Measurements from ENCODE around the gene ASCC1. TPM values are rescaled to one million over a fixed set of nuclear protein-coding genes. Genes with fewer than 3 reads are reported as not detected.

Gene ASCC1, protein sequence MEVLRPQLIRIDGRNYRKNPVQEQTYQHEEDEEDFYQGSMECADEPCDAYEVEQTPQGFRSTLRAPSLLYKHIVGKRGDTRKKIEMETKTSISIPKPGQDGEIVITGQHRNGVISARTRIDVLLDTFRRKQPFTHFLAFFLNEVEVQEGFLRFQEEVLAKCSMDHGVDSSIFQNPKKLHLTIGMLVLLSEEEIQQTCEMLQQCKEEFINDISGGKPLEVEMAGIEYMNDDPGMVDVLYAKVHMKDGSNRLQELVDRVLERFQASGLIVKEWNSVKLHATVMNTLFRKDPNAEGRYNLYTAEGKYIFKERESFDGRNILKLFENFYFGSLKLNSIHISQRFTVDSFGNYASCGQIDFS
- total RNA-seq: 29.8 and 33.5 TPM in 2 replicates

DNA sequence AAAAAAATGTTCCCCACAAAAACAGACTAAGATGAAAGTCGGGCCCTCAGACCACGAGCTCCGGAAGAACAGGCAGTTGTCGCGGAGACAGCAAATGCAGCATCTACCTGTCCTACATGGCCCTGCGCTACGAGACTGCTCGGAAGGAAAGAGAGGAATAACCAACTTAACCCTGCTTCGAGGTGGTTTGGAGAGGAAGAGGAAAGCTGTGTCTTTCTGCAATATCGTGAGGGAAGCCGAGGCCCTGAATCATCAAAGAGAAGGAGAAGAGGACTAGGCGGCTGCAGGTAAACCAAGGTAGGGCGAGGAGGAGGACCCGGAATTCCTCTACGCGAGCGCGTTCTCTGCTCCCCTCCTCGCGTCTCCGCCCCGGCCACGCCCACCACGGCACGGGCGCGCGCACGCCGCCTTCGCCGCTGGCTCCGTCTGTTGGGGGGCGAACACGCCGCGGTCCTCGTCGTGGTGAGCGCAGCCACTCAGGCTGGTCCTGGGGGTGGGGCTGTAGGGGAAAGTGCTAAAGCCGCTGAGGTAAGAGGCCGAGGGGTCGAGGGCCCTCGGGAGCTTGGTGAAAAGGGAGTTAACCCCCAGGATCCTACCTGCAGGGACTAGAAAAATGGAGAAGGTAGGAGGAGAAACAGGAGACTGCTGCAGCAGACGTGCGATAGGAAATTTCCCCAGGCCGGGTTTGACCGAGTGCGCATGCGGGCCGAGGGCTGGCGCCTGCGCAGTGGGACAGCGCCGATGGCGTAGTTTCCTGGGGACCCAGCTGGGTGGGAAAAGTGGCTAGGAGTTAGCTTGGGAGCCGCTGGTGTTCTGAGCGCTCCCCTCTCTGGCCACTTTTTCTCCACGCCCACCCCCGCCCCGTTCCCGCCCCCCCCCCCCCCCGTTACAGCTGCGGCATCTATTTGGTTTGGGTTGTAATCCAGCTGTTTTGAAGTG is at the start of gene ASCC1, which contains the start of gene ANAPC16:
ASCC1 (minus strand) TSS at position 666 of the 939 bp plus-strand sequence. CDS start 2,978 bp downstream, outside the sequence.
ANAPC16 (plus strand) TSS at position 402 of the 939 bp plus-strand sequence. CDS start 7,903 bp downstream, outside the sequence.
- intact Hi-C loops (cut with micrococcal nuclease): loop anchor here (1.0 to 10.0 kb wide), 4 partner anchors 32 to 281 kb away; partner anchors contain the start of gene DDIT4
- H3K4me1 Mint-ChIP-seq (ENCODE audit: low read depth): peaks cover 52% of the 10 kb centered on the region
- peak within 1 kb of the TSS; percentile 98 for H3K4me3 Mint-ChIP-seq

DNA sequence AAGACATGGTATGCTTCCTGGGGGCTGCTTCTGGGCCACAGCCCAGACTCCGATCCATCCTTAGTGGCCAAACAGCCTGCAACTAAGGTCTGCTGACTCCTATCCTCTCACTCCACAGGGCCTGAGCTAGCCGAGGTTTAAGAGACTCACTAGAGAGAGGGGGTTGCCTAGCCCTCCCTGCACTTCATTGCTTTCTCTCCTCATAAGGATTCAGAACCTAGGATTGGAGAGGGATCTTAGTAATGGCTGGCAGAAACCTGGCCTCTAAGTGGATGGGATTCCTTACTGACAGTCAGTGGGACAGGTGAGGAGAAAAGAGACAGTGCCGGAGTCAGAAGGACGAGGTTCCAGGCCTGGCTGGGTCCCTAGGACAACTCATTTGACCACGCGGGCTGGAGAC is 49.4 kb upstream of the ASCC1 start:
- Mint-ChIP-seq H3K9me3 (no peaks in the 10 kb centered on the region), H3K27me3 (ENCODE audit: insufficient read depth) (no peaks in the 10 kb centered on the region), H3K4me3 (no peak overlapping the region), H3K4me1 (ENCODE audit: low read depth) (peaks cover 32% of the 10 kb centered on the region), H3K27ac (no peak overlapping the region), H3K36me3 (ENCODE audit: low read depth) (no peaks in the 10 kb centered on the region)
- intact Hi-C loops (cut with micrococcal nuclease): no loop called here
- no peak for DNase-seq (ENCODE audit: low spot score)

More for the DNA sequence above, at the start of gene ASCC1, which contains the start of gene ANAPC16:
- DNase-seq (ENCODE audit: low spot score): peak; percentile 94
- peaks cover 20% of the 10 kb centered on the region for H3K36me3 Mint-ChIP-seq (ENCODE audit: low read depth)
- peak within 1 kb of the TSS; percentile 99 for H3K27ac Mint-ChIP-seq
- H3K9me3 Mint-ChIP-seq: no peaks in the 10 kb centered on the region
- peaks cover 2% of the 10 kb centered on the region for H3K27me3 Mint-ChIP-seq (ENCODE audit: insufficient read depth)

DNA sequence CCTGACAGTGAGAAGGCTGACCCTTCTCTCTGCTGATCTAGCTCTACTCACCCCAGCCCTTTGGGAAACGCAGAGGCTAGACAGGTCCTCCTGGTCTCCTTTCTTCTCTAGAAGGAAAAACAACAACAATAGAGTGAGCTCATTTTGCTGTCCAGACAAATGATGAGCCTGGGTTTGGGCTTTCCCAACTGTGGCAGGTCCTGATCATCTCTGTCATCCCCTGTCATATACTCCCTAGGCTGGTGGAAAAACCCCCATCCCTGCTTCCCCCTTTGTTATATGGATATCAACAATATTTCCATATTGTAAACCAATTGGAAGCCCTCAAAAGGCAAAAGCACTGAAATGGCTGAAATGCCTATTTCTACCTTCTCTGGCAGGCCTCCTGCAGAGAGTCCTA is 48.5 kb upstream of the ASCC1 start:
- Mint-ChIP-seq H3K36me3 (ENCODE audit: low read depth) (no peaks in the 10 kb centered on the region), H3K9me3 (no peaks in the 10 kb centered on the region), H3K27ac (no peak overlapping the region), H3K27me3 (ENCODE audit: insufficient read depth) (no peaks in the 10 kb centered on the region), H3K4me3 (no peak overlapping the region), H3K4me1 (ENCODE audit: low read depth) (peaks cover 37% of the 10 kb centered on the region)
- no peak for DNase-seq (ENCODE audit: low spot score)
- intact Hi-C loops (cut with micrococcal nuclease): loop anchor here (5.0 kb wide), 2 partner anchors 412 to 1233 kb away; partner anchors contain the start of genes PPP3CB and PSAP

DNA sequence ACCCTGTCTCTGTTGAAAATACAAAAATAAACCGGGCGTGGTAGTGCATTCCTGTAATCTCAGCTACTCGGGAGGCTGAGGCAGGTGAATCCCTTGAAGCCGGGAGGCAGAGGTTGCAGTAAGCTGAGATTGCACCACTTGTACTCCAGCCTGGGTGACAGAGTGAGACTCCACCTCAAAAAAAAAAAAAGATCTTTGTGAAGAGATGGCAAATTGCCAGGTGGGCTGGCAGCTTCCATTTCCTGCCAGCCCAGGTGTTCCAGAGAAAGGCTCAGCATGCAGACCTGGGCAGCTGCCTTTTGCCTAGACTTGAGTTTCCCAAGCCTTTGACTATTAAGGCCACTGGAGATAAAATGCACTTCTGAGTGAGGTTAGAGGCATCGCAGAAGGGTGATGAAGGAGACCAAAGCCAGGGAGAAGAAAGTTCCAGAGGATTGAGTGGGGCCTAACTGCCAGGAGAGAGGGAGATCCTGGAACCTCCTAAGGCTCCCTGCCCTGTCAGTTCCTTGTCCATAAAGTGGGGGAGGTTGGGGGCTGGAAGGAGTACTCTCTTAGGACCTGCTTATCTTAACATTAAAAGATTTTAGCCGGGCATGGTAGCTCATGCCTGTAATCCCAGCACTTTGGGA is 47.7 kb upstream of the ASCC1 start:
- Mint-ChIP-seq H3K27ac (no peak overlapping the region), H3K4me3 (no peak overlapping the region), H3K9me3 (no peaks in the 10 kb centered on the region), H3K4me1 (ENCODE audit: low read depth) (peaks cover 45% of the 10 kb centered on the region), H3K27me3 (ENCODE audit: insufficient read depth) (no peaks in the 10 kb centered on the region), H3K36me3 (ENCODE audit: low read depth) (no peaks in the 10 kb centered on the region)
- no peak for DNase-seq (ENCODE audit: low spot score)
- intact Hi-C loops (cut with micrococcal nuclease): loop anchor here (5.0 kb wide), 2 partner anchors 411 to 1234 kb away; partner anchors contain the start of genes PPP3CB and PSAP

DNA sequence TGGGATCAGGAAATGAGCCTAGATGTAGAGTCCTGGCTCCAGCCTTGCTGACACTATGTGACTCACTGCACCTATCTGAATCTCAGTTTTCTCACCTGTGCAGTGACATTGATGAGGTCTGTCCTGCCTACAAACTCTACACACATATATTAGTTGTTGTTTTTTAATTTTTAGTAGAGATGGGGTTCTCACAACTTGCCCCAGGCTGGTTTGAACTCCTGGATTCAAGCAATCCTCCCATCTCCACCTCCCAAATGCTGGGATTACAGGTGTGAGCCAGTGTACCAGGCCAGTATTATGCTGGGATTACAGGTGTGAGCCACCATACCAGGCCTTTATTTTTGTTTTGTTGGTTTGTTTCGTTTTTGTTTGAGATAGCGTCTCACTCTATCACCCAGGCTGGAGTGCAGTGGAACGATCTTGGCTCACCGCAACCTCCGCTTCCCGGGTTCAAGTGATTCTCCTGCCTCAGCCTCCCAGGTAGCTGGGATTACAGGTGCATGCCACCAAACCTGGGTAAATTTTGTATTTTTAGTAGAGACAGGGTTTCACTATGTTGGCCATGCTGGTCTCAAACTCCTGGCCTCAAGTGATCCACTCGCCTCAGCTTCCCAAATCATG is 45.8 kb upstream of the ASCC1 start:
- no peaks in the 10 kb centered on the region for H3K9me3 Mint-ChIP-seq
- intact Hi-C loops (cut with micrococcal nuclease): loop anchor here (1.0 to 5.0 kb wide), 11 partner anchors 11 to 1235 kb away; partner anchors contain the start of genes DDIT4, PPP3CB and PSAP
- H3K27me3 Mint-ChIP-seq (ENCODE audit: insufficient read depth): no peaks in the 10 kb centered on the region

DNA sequence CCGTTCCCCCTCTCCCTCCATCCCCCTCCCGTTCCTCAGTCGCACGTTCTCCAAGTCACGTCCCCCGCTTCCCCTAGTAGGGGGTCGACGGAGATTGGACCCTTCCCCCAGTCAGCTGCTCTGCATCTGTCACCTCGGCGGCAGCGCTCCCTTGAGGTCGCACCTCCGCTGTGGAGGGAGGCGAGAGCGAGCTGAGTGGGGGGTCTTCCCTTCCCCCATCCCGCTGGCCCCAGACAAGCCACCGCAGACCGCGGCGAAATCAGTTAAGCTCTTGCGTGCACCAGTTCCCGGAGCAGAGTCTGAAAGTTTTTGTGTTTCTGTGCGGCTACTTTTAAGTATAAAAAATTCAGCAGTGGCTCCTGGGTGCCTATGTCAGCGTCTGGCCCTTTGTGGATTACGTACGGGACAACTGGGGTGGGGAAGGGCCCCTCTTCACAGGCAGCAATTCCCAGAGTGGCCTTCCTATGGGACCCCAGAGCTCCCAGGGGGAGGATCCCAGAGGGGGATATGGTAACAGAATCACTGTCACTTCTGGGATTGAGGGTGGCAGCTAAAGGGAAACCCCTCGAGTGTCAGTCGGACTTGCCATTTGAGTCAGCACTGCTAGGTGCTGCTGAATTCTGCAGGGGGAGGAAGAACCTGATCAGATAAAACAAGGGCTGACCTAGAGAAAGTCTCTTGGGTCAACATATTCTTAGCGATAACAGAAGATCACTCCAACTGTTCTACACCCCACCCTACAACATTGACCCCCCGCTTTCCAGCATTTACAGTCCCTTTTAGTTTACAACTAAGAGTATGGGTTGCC is 45.1 kb upstream of the ASCC1 start:
- Mint-ChIP-seq H3K36me3 (ENCODE audit: low read depth) (no peaks in the 10 kb centered on the region), H3K4me1 (ENCODE audit: low read depth) (peaks cover 63% of the 10 kb centered on the region), H3K27me3 (ENCODE audit: insufficient read depth) (no peaks in the 10 kb centered on the region), H3K9me3 (no peaks in the 10 kb centered on the region), H3K27ac (peak overlapping the region; percentile 98), H3K4me3 (peak overlapping the region; percentile 86)
- DNase-seq (ENCODE audit: low spot score): peak; percentile 70
- intact Hi-C loops (cut with micrococcal nuclease): loop anchor here (1.0 to 5.0 kb wide), 11 partner anchors 12 to 1236 kb away; partner anchors contain the start of genes DDIT4, PPP3CB and PSAP

More for the DNA sequence above, 45.8 kb upstream of the ASCC1 start:
- Mint-ChIP-seq H3K4me1 (ENCODE audit: low read depth) (peaks cover 57% of the 10 kb centered on the region), H3K27ac (peak overlapping the region; percentile 98), H3K36me3 (ENCODE audit: low read depth) (no peaks in the 10 kb centered on the region), H3K4me3 (peak overlapping the region; percentile 86)
- DNase-seq (ENCODE audit: low spot score): no peak

DNA sequence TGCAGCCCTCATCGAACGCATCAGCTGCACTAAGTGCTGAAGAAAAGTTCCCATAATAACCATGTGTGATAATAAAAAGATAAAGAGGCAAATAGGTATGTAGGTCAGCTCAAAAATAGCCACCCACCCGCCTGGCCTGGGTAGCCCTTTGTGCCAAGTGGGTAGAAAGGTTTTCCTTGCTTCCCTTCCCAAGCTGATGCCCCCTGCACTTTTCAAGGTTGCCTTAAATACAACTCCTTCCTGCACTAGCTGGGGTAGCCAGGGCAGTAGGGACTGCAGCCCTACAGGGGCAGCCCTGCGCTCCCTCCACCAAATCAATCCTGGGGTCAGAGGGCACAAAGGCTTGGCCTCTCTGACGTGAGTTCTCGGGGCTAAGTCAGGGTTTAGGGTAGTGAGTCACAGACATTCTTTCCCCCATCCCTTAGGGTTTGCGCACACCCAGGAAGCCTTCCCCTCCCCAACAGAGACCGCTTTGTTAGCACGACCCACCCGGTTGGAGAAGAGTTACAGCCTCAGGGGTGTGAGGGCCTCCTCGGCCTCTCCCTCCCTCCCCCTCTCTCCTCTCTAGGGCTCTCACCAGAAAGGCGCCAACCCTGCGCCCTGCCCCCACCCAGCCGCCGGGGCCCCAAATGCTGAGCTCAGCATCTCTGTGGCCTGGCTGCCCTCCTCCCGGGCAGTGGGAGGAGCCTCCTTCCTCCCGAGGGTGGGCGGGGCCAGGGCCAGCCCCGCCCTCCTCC is 44.3 kb upstream of the ASCC1 start:
- peak; percentile 81 for DNase-seq (ENCODE audit: low spot score)
- H3K36me3 Mint-ChIP-seq (ENCODE audit: low read depth): no peaks in the 10 kb centered on the region
- peak overlapping the region; percentile 86 for H3K4me3 Mint-ChIP-seq
- peak overlapping the region; percentile 98 for H3K27ac Mint-ChIP-seq
- H3K27me3 Mint-ChIP-seq (ENCODE audit: insufficient read depth): no peaks in the 10 kb centered on the region
- H3K9me3 Mint-ChIP-seq: no peaks in the 10 kb centered on the region
- intact Hi-C loops (cut with micrococcal nuclease): loop anchor here (2.0 to 5.0 kb wide), 3 partner anchors 16 to 1237 kb away; partner anchors contain the start of genes PPP3CB and PSAP
- peaks cover 70% of the 10 kb centered on the region for H3K4me1 Mint-ChIP-seq (ENCODE audit: low read depth)

DNA sequence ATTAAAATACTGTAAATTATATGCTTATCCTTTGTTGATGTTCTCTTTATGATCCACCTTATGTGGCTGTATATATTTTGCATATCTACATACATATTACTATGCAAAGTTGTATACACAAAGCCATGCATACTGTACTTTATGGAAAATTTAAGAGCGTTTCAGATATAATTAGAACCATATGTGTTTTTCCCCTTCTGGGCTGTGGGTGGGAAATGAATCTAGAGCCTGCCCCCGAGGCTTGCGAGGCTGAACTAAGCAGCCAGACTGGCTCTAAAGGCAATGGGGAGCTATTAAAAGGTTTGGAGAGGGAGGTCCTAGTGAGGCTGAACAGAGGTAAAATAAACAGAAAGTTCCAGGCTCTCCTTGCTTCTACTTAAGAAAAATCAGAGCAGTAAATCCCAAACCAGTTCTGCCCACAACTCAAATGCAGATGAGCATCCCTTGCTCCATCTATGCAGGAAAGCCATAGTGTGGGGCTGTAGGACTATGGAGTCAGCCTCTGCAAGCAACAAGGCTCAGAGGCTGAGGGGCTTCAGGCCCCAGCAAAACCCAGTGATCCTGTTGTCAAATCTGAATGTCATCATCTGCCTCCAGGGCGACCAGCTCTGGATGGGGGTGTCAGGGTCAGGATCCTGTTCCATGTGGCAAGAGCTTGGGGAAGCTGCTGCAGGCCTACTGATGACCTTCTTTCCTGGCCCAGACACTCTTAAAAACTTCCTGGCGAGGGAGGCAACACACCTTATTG is 43.6 kb upstream of the ASCC1 start:
- intact Hi-C loops (cut with micrococcal nuclease): loop anchor here (2.0 to 5.0 kb wide), 4 partner anchors 15 to 1238 kb away; partner anchors contain the start of genes MCU, PPP3CB and PSAP
- H3K4me3 Mint-ChIP-seq: peak overlapping the region; percentile 86
- H3K36me3 Mint-ChIP-seq (ENCODE audit: low read depth): no peaks in the 10 kb centered on the region
- DNase-seq (ENCODE audit: low spot score): no peak
- H3K9me3 Mint-ChIP-seq: no peaks in the 10 kb centered on the region
- peaks cover 73% of the 10 kb centered on the region for H3K4me1 Mint-ChIP-seq (ENCODE audit: low read depth)
- peak overlapping the region; percentile 98 for H3K27ac Mint-ChIP-seq
- no peaks in the 10 kb centered on the region for H3K27me3 Mint-ChIP-seq (ENCODE audit: insufficient read depth)

DNA sequence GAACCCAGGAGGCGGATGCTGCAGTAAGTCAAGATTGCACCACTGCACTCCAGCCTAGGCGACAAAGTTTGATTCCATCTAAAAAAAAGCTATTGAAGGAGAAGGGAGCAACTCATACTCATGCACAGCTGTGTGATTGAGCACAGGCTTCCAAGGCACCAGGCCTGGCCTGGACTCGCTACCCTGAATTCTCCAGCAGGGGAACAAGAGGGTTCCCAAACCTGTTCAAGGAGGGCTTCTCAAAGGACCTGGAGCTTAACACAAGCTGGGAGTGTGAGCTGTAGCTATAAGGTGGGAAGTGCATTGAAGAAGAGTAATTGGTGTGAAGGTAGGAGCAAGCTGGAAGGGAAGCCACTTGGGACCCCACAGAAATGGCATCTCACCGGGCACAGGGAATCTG is 42.5 kb upstream of the ASCC1 start:
- no peaks in the 10 kb centered on the region for H3K27me3 Mint-ChIP-seq (ENCODE audit: insufficient read depth)
- DNase-seq (ENCODE audit: low spot score): no peak
- H3K36me3 Mint-ChIP-seq (ENCODE audit: low read depth): no peaks in the 10 kb centered on the region
- peak overlapping the region; percentile 39 for H3K4me3 Mint-ChIP-seq
- intact Hi-C loops (cut with micrococcal nuclease): loop anchor here (5.0 kb wide), 1 partner anchor 434 kb away; the partner anchor contains the start of gene MCU
- peaks cover 74% of the 10 kb centered on the region for H3K4me1 Mint-ChIP-seq (ENCODE audit: low read depth)
- peak overlapping the region; percentile 75 for H3K27ac Mint-ChIP-seq
- no peaks in the 10 kb centered on the region for H3K9me3 Mint-ChIP-seq

Measured in activated T-helper 1 cell treated with anti-CD3 and anti-CD28 coated beads, Interleukin-12 subunit alpha, Interleukin-12 subunit beta, Interleukin-2, Interleukin-4 antibody, amounts not matched to agents 30 ng/mL and 10 ng/mL and 1 ng/mL, durations not matched to agents 14 hours and 24 hours and 36 hours (primary cell).